OCI-LY7 (cell line): ENCODE measurements around the gene RABEP1. TPM values are rescaled to one million over a fixed set of nuclear protein-coding genes. Genes with fewer than 3 reads are reported as not detected.

ENCODE experiments used
- BruUV-seq: library from RNA; stranded (reverse); fragments of 400-500 nt; replicated peaks from 2 replicates; lab custom pipeline; 2021; lab: Mats Ljungman, UMichigan
- CTCF ChIA-PET: fragments of 300-600 bp; sonication (Branson Sonifier 250); formaldehyde crosslinking; loops from one replicate; lab custom pipeline; 2022; ENCODE audit warnings: antibody characterized with exemption; ENCODE audit not compliant: unreplicated experiment; lab: Charles Lee
- POLR2A ChIA-PET: fragments of 300-600 bp; sonication (Branson Sonifier 250); formaldehyde crosslinking; loops from one replicate; lab custom pipeline; 2022; ENCODE audit warnings: antibody characterized with exemption; lab: Charles Lee
- DNase-seq: peaks from one replicate; pipeline ENCODE4 v3.0.0-alpha.2; 2015; ENCODE audit warnings: low spot score
- H2AFZ ChIP-seq: fragments of 200-600 bp; sonication (generic), shearing (Covaris generic); 2 replicates; pipeline ENCODE4 v1.6.1; 2014; ENCODE audit warnings: mild to moderate bottlenecking, antibody characterized with exemption, low read length, moderate library complexity
- H3K27ac ChIP-seq: fragments of 200-600 bp; sonication (generic); 2 replicates; pipeline ENCODE4 v1.5.1; 2014; ENCODE audit warnings: mixed run types, low read depth, mild to moderate bottlenecking, moderate library complexity, low read length, inconsistent platforms; ENCODE audit not compliant: poor library complexity, severe bottlenecking
- H3K36me3 ChIP-seq: fragments of 200-600 bp; sonication (generic); 2 replicates; pipeline ENCODE4 v1.6.1; 2014; ENCODE audit warnings: mild to moderate bottlenecking, antibody characterized with exemption, low read length, moderate library complexity, mixed read lengths; ENCODE audit not compliant: insufficient read depth
- H3K4me1 ChIP-seq: fragments of 200-600 bp; sonication (generic); 2 replicates; pipeline ENCODE4 v1.5.1; 2014; ENCODE audit warnings: mild to moderate bottlenecking, low read length; ENCODE audit not compliant: insufficient read depth, poor library complexity, severe bottlenecking
- H3K4me2 ChIP-seq: fragments of 200-600 bp; sonication (generic); 2 replicates; pipeline ENCODE4 v1.6.1; 2014; ENCODE audit warnings: mild to moderate bottlenecking, low read length
- H3K4me3 ChIP-seq: fragments of 200-600 bp; sonication (generic); 2 replicates; pipeline ENCODE4 v1.5.1; 2014; ENCODE audit warnings: mild to moderate bottlenecking, low read depth, low read length; ENCODE audit not compliant: poor library complexity, severe bottlenecking
- H3K79me2 ChIP-seq: fragments of 200-600 bp; sonication (generic); 2 replicates; pipeline ENCODE4 v1.6.1; 2016; ENCODE audit warnings: low read depth, mild to moderate bottlenecking, low read length, moderate library complexity, mixed read lengths; ENCODE audit not compliant: insufficient read depth
- H3K9me2 ChIP-seq: fragments of 200-600 bp; sonication (generic); 2 replicates; pipeline ENCODE4 v1.6.1; 2016; ENCODE audit warnings: mild to moderate bottlenecking, low read length, mixed read lengths; ENCODE audit not compliant: insufficient read depth
- H3K9me3 ChIP-seq: fragments of 200-600 bp; sonication (generic); 2 replicates; pipeline ENCODE4 v1.6.1; 2014; ENCODE audit warnings: mild to moderate bottlenecking, mixed run types, low read length, mixed read lengths
- H4K20me1 ChIP-seq: fragments of 200-600 bp; sonication (generic); 2 replicates; pipeline ENCODE4 v1.6.1; 2014; ENCODE audit warnings: mild to moderate bottlenecking, antibody characterized with exemption, low read length, moderate library complexity, mixed read lengths; ENCODE audit not compliant: insufficient read depth
- CTCF ChIP-seq: fragments of 200-600 bp; sonication (generic); conservative IDR thresholded peaks from 2 replicates; pipeline ENCODE4 v1.5.1; 2014; ENCODE audit warnings: mild to moderate bottlenecking, antibody characterized with exemption, low read length, moderate library complexity, mixed read lengths
- EZH2phosphoT487 ChIP-seq: fragments of 200-600 bp; sonication (generic); IDR thresholded peaks from 2 replicates; pipeline ENCODE4 v1.6.1; 2018; ENCODE audit warnings: low read depth, borderline replicate concordance, mild to moderate bottlenecking, mixed run types, antibody characterized with exemption, low read length, moderate library complexity, mixed read lengths
- intact Hi-C: fragments of 100-400 bp; cut with micrococcal nuclease; formaldehyde crosslinking; loops from one replicate; pipeline ENCODE4 v1.10.0; 2022; ENCODE audit not compliant: unreplicated experiment
- total RNA-seq, 2 experiments: library from RNA; depleted of rRNA in 1 of 2; stranded (reverse); fragments of >200 nt in 1 of 2; shearing (Covaris generic) in 1 of 2; gene quantifications; 2 replicates each; pipeline ENCODE4 v1.2.3, GENCODE V29; 2014 to 2022

The RABEP1 gene
- total RNA-seq, 2 experiments from 2014 or later: 58.6 to 60.8 TPM

- Histone ChIP-seq H3K36me3 (peaks cover 71% of the 10 kb centered on the region), H3K9me3 (no peaks in the 10 kb centered on the region), H2AFZ (peak overlapping the region; percentile 46; the same call in 1 of the 2 replicates), H4K20me1 (peaks cover 14% of the 10 kb centered on the region), H3K9me2 (no peaks in the 10 kb centered on the region), H3K4me1 (peaks cover 31% of the 10 kb centered on the region), H3K4me3 (peak overlapping the region; percentile 88), H3K4me2 (peak overlapping the region; percentile 83), H3K27ac (peak overlapping the region; percentile 96), H3K79me2 (peaks cover 79% of the 10 kb centered on the region)
- intact Hi-C loops: loop anchor here (1.0 to 5.0 kb wide), 6 partner anchors 20 to 228 kb away; partner anchors contain the start of genes C1QBP, DERL2, DHX33 and MIS12
- TF ChIP-seq CTCF (no peak), EZH2phosphoT487 (no peak)
- DNase-seq: peak; percentile 96
- CTCF ChIA-PET: interaction anchor here (0.7 to 1.0 kb wide), 2 partner anchors 20 to 44 kb away, joined by 4 read pairs; partner anchors contain the start of gene C1QBP
- BruUV-seq: TSS peak; percentile 85
- POLR2A ChIA-PET: interaction anchor here (0.7 to 1.0 kb wide), 5 partner anchors 10 to 135 kb away, joined by 3 to 4 read pairs (median 4); partner anchors contain the start of gene C1QBP
Observed at GRCh38 chr17:5418858-5419355, 136.8 kb downstream of the RABEP1 start.

GRCh38 chr17:5419356-5419958, 137.4 kb downstream of the RABEP1 start, which contains the start of gene NUP88:
NUP88 (minus strand) TSS chr17:5419662; CDS start chr17:5419650, 12 bp downstream.
- TSS peak; percentile 28 for BruUV-seq
- no peaks in the 10 kb centered on the region for H3K9me2 ChIP-seq
- peak; percentile 98 for DNase-seq
- peak within 1 kb of the TSS; percentile 91 for H3K4me2 ChIP-seq
- H3K36me3 ChIP-seq: peaks cover 71% of the 10 kb centered on the region
- peak within 1 kb of the TSS; percentile 88 for H3K4me3 ChIP-seq
- TF ChIP-seq EZH2phosphoT487 (no peak), CTCF (no peak)
- H2AFZ ChIP-seq: peak within 1 kb of the TSS; percentile 63; the same call in 1 of the 2 replicates
- H4K20me1 ChIP-seq: peaks cover 14% of the 10 kb centered on the region
- no peaks in the 10 kb centered on the region for H3K9me3 ChIP-seq
- peaks cover 74% of the 10 kb centered on the region for H3K79me2 ChIP-seq
- ChIA-PET POLR2A (interaction anchor here (0.6 to 1.0 kb wide), 6 partner anchors 10 to 136 kb away, joined by 3 to 4 read pairs (median 4); partner anchors contain the start of gene C1QBP), CTCF (interaction anchor here (0.7 to 1.0 kb wide), 2 partner anchors 19 to 44 kb away, joined by 4 read pairs; partner anchors contain the start of gene C1QBP)
- intact Hi-C loops: loop anchor here (1.0 to 5.0 kb wide), 6 partner anchors 19 to 229 kb away; partner anchors contain the start of genes C1QBP, DERL2, DHX33 and MIS12
- peaks cover 31% of the 10 kb centered on the region for H3K4me1 ChIP-seq
- H3K27ac ChIP-seq: peak within 1 kb of the TSS; percentile 96
